Stimulated activated CD4-positive, alpha-beta T cell treated with anti-CD3 and anti-CD28 coated beads, Interleukin-4, amount 100 ng/mL, for 4 hours (primary cell): ENCODE measurements around the gene PRXL2A.
A peak's percentile ranks its signal among the peaks of the same experiment; 100 is the strongest.
"Not testable (repeated sequence)": the region's sequence is repeated elsewhere in the genome, so short reads cannot be mapped to it uniquely, and the experiment has no call there.

Experiments
- DNase-seq, 2 experiments: peaks; one replicate each; pipeline ENCODE4 v3.0.0-alpha.2; 2020

Gene PRXL2A, protein sequence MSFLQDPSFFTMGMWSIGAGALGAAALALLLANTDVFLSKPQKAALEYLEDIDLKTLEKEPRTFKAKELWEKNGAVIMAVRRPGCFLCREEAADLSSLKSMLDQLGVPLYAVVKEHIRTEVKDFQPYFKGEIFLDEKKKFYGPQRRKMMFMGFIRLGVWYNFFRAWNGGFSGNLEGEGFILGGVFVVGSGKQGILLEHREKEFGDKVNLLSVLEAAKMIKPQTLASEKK

DNA sequence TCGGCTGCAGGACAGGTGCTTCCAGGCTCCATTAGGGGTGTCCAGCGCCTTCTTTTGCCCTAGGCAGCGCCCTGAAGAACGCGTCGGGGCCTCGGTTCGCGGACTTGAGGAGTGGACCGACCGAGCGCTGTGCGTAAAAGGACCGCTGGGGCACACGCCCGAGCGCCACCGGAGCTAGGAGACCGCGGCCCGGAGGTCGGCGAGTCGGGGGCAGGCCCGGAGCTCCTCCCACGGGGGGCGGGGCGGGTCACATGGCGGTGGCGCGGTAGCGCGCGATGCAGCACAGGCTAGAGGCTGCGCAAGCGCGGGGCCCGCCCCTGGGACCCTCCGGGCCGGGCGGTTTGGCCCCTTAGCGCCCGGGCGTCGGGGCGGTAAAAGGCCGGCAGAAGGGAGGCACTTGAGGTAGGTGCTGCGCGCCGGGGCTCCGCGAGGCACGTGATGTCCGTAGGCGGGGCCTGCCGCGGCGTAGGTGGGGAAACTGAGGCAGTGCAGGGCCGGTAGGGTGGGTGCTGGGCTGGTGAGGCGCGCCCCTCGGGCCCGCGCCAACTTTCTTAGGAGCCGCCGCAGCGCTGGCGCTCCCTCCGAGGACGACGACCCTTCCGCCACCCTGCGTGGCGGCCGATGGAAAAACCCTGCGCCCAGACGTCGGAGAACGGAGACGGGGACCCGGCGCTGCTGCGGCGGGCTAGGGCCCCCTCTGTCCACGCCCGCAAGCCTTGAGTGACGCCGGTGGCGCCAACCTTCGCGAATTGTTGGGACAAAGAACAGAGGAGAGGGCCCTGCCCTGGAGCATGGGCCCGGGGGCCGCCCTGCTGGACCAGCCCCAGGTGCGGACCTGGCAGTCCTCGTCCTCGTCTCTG is at the start of gene PRXL2A:
Gene PRXL2A, plus strand, starts transcription at position 310 of the 860 bp plus-strand sequence. CDS start 11,917 bp downstream, outside the sequence.
- DNase-seq: peak; percentile 72 to 82

- not testable (repeated sequence) for DNase-seq
Observed at GRCh38 chr10:80358925-80359324, 49.4 kb upstream of the PRXL2A start.

- DNase-seq: no peak
Observed at GRCh38 chr10:80359644-80360043, 48.7 kb upstream of the PRXL2A start.

- no peak for DNase-seq
Observed at GRCh38 chr10:80365510-80365909, 42.8 kb upstream of the PRXL2A start.

- no peak for DNase-seq
Observed at GRCh38 chr10:80371467-80371866, 36.9 kb upstream of the PRXL2A start.

DNA sequence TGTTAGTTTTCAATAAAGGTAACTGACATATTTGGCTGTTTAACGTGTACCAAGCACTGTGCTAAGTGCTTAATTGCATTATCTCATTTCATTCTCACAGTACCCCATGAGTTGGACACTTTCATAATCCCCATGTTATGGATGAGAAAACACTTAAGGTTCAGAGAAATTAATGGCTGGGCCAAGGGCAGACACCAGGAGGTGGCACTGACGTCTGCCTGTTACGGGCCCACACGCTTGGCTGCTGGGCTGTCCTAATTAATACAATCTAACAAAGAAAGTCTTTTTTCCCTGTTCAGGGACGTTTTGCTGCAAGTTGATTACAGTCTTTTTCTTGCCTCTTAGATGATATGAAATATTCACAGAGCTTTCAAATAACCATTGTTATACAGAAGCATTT is 35.7 kb upstream of the PRXL2A start:
- no peak for DNase-seq

DNA sequence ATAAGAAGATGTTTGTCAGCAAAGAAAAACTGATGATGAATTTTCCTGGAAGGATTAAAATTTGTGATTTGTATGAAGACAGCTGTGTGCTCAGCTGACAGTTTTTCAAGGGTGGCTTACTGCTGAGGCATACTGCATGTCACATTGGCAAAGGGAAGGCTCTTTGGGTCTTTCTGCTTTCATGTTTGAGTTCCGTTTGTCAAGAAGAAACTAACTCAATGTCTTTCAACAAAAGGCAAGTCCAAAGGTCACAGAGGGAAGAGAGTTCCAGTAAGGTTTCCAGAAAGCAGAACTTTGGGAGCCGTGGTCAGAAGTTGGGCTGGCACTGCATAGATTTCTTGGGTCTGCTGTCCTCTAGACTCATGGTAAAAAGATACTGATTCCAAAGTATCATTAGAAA is 34.8 kb upstream of the PRXL2A start:
- DNase-seq: no peak

DNA sequence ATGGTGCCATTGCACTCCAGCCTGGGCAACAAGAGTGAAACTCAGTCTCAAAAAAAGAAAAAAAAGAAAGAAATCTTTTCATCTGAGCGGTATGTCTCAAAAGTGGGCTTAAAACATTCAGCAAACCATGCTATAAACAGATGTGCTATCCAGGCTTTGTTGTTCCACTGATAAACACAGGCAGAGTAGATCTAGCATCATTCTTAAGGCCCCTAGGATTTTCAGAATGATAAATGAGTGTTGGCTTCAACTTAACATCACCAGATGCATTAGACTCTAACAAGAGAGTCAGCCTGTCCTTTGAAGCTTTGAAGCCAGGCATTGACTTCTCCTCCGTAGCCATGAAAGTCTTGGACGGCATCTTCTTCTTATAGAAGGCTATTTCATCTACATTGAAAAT is 28.6 kb upstream of the PRXL2A start:
- DNase-seq: no peak

GRCh38 chr10:80380185-80380584 is 28.2 kb upstream of the PRXL2A start:
- no peak for DNase-seq

DNA sequence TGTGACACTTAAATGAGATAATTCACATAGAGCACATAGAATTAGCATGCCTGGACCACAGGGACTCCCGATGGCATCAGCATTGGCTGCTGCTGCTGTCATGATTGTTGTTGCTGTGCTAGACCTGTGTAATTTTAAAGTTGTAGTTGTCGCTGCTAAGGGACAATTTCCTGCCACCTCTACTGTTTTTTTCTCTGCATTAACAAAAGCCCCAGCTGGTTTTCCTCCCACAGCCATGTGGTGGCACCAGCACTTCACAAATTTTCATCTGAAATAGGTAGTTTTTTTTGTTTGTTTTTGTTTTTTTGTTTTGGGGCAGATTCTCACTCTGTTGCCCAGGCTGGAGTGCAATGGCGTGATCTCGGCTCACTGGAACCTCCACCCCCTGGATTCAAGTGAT is 25.4 kb upstream of the PRXL2A start:
- DNase-seq: peak; percentile 5 to 15

GRCh38 chr10:80390740-80391139 is 17.6 kb upstream of the PRXL2A start:
- DNase-seq: no peak

- DNase-seq: no peak
Observed at GRCh38 chr10:80392250-80392649, 16.1 kb upstream of the PRXL2A start.

DNA sequence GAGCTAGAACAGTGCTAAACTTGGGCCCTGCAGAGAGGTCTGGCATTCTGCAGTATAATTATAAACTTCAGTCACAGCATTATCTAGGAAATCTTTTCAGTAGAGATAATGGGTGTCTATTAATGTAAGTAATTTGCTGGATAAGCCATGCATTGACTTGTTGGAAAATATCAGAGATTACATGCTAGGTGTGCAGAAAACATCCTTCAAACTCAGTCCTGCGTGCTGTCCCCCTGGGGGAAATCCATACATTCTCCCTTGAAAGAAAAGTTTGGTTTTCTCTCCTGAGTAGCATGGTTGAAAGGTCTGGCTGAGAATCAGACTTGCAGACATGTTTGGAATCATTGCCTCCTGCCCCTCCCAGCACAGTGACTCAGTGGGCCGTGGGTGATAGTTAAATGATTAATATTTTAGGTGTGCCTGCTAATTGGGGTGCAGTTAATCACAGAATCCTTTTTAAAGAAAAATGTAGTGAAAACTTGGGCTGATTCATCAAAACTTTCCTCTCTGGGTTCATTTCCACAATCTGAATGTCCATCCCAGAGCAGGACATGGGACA is 13.9 kb upstream of the PRXL2A start:
- no peak for DNase-seq

DNA sequence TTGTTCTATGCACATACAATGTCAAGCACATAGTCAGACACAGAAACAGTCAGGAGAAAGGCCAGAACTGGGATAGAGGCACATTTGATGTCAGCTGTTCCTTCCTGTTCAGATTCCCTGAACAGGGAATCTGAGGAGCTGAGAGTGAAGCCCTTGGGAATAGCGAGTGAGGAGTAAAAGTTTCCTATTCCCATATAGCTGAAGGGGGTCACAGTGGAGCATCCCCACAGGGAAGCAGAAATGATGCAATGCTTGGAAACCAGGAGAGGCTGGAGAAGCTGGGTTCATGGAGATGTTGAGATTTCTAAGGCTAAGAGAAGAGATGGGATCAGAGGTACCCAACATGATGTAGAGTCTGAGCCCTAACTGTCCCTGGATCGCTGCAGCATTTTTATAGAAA is 11.3 kb upstream of the PRXL2A start:
- DNase-seq: no peak

GRCh38 chr10:80400136-80400804 is 8.1 kb upstream of the PRXL2A start:
- DNase-seq: no peak

GRCh38 chr10:80405035-80405434 is 3.3 kb upstream of the PRXL2A start:
- DNase-seq: no peak

DNA sequence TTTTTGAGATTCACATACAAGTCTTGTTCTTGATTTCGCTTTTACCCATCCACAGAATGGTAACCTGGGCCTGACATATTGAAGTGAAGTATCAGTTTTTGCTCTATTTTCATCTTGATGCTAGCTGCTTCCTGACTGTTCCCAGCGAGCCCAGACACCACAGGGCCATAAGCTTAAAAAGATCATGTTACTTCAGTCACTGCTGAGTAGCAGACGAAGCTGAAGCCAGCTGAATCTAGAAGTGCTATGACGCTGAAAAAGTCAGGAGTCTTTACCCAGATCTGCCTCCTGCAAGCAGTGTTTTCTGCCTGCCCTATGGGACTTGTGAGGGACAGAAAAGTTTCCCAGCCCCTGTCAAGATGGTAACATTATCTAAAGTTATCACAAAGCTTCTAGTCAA is 2.7 kb upstream of the PRXL2A start:
- no peak for DNase-seq

GRCh38 chr10:80406204-80406603 is 2.1 kb upstream of the PRXL2A start:
- DNase-seq: no peak

GRCh38 chr10:80407812-80408241 is 524 bp upstream of the PRXL2A start:
- DNase-seq: peak; percentile 42 to 76

GRCh38 chr10:80409121-80409520 is 770 bp downstream of the PRXL2A start:
- DNase-seq: no peak

DNA sequence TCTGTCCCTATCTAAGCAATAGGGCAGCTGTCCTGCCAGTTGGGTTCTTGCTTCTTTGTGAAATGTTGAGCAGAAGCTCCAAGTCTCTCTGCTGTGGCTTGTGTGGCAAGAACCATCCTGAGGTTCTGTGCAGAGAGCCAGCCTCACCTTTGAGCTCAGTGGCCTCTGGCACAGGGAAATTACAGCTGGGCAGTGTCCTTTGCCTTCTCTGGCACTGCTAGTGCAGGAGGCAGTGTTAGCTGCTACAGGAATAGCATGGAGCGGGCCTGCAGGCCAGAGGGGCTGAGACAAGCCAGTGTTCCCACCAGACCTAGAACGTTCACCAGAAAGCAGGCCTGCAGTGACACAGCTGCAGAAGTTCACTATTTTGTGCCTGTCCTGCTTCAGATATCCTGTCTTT is 1.8 kb downstream of the PRXL2A start:
- no peak for DNase-seq

DNA sequence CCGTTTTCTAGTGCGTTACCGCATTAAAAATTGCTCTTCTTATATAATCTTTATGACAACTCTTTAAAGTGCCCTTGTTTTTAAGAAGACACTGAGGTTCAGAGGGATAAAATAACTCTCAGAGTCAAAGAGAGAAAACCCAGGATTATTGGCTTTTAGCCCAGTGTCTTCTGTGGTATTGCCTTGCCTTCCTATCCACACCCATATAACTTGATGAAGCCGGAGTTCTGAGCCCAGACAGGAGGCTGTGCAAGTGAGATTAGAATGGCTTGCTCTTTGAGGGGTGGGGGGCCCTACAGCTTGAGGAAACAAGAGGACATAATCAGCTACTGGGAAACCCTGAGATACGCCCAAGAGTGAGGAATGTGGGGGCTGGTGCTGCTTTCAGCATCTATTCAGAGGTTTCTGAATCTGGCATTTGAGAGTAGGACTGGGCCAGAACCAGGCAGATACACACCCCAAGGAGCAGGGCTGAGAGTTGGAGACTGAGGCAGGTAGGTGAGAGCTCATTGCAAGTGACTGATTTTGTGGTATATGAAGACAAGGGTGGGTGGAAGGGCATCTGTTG is 2.3 kb downstream of the PRXL2A start:
- DNase-seq: no peak

DNA sequence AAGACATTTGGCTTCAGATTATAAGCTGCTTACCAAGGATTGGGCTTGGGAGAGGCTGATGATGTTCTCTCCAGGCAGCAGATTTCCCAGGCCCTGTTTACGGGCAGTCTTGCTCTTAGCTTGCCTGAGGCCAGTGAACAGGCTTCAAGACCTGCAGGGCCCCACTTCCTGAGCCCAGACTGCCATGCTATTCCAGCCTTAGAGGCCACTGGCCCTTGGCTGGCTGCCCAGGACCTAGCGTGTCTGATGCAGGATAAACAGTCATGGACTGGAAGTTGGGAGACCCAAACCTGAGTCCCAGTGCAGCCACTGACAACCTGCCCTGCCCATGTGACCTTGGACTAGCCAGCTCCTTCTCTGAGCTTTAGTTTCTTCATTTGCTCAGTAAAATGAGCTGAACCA is 2.9 kb downstream of the PRXL2A start:
- DNase-seq: no peak
